Loucy (cell line): Measurements from ENCODE around the gene PADI6.
"Not testable (repeated sequence)": the region's sequence is repeated elsewhere in the genome, so short reads cannot be mapped to it uniquely, and the experiment has no call there.

Experiments
- CTCF ChIP-seq: fragments of 200-600 bp; sonication (generic); conservative IDR thresholded peaks from 2 replicates; pipeline ENCODE4 v1.5.1; 2014; ENCODE audit warnings: mild to moderate bottlenecking, antibody characterized with exemption, low read length
- EZH2phosphoT487 ChIP-seq: fragments of 200-600 bp; IDR thresholded peaks from 2 replicates; pipeline ENCODE4 v1.6.1; 2018; ENCODE audit warnings: antibody characterized with exemption, mild to moderate bottlenecking, moderate library complexity, borderline replicate concordance

DNA sequence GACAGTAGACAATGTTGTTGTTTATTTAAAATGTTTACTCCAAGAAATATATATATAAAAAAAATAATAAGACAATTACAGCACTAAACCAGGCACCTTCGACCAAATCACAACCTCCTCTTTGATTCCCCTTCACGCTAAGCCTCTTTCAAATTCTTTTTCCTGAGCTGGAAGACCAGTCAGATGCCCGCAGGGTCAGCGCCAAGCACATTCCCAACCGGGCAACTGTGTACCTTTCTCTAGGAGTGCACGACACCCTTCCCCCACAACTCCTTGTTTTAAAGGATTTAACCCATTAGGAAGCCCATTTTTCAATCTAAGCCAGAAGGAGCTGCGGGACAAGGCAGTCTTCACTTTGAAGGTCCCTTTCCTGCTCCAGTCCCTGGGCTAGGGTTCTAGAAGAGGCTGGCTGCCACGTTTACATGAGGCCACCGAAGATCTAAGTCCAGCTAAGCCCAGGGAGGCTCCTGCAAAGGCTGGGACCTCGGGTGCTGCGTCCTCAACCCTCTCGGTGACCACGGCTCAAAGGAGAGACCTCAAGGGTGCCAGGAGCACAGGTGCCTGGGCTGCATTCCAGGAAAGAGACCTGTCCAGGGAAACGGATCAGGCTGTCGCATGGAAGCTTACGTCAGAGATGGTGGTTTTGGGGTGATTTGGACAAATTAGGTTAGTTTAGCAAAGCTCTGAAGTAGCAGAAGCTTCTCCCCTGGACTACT, 34.9 kb downstream of the PADI6 start:
- TF ChIP-seq CTCF, EZH2phosphoT487: not testable (repeated sequence)
